Erythroblast (primary cell): Measurements from ENCODE around the gene EIF5A.
A peak's percentile ranks its signal among the peaks of the same experiment; 100 is the strongest.

Experiments
- DNase-seq, 2 experiments: peaks; one replicate each; lab custom pipeline; 2025; lab: John Stamatoyannopoulos, UW
- GATA1 ChIP-seq: IDR thresholded peaks from 2 replicates; pipeline ENCODE4 v1.6.1; 2011; ENCODE audit warnings: low read depth, mild to moderate bottlenecking, control low read depth, low read length, moderate library complexity
- POLR2A ChIP-seq: IDR thresholded peaks from 2 replicates; pipeline ENCODE4 v1.6.1; 2011; ENCODE audit warnings: mild to moderate bottlenecking, low read length

EIF5A gene

DNA sequence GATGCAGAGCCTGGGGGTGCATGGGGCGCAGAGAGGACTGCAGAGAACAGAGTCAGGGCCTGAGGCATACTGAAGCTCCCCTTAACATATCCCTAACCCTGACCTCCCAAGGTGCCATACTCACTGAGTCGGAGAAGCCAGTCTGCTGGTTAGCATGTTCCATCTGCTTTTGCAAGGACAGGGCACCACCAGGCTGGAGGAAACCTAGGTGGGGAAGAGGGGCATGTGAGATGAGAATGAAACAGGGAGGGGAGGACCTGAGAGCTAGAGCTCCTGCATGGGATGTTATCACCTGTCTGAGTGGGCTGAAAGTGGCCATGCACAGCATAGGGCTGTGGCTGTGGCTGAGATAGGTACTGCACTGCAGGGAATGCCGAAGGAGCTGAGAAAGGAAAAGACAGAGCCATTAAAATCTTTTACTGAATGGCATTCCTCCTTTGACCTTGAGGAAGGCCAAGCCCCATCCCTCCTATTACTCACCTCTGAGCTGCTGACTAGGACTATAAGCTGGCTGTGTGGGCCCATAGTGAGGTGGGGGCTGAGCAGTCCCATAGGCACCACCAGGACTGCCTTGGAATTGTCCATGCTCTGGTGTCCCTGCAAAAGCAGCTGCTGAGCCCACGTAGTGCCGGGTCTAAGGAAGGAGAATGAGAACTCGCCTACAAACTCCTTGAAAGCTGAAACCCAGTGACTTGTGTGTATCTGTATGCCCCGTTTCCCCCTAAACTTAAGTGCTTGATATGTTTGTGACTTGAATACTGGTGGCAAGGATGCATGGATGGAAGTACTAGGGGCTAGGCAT, 5.9 kb downstream of the EIF5A start:
- no peak for DNase-seq
- TF ChIP-seq POLR2A: peak; percentile 31
- TF ChIP-seq GATA1: no peak

DNA sequence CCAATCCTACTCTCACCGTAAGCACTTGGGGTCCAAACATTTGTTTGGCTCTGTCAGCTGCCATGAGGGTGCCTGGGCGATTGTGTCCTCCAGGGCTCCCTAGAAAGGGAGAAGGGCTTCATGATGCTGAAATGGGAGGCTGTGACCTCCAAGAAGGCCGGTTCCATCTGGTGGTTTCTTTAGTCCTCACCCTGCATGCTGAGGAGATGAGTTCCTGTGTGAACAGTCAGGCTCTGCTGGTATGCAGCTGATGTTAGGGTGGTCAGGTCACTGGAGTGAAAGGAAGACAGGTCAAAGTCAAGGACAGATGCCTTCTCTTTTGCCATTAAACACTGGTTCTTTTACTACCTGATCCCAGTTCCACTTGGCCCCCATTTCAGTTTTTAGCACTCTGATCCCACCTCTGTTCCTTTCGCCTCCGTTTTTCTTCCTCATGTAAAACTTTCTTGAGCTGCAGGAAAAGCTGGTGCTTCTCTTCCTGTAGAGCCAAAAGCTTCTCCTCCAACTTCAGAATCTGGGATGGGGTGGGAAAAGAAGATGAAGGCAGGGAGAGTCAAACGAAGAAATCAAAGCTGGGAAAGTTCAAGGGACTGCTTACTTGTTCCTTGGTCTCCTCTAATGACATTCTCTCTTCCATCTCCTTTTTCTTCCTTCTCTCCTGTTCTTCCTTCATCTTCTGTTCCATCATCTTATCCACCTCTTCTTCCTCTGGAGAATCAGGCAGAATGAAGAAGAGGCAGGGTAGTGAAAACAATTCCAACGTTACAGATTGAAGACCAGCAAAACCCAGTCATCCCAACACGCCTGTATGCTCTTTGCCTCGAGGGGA, 6.7 kb downstream of the EIF5A start:
- DNase-seq: peak in 1 of 2 experiments; percentile 46
- TF ChIP-seq POLR2A (no peak), GATA1 (no peak)

DNA sequence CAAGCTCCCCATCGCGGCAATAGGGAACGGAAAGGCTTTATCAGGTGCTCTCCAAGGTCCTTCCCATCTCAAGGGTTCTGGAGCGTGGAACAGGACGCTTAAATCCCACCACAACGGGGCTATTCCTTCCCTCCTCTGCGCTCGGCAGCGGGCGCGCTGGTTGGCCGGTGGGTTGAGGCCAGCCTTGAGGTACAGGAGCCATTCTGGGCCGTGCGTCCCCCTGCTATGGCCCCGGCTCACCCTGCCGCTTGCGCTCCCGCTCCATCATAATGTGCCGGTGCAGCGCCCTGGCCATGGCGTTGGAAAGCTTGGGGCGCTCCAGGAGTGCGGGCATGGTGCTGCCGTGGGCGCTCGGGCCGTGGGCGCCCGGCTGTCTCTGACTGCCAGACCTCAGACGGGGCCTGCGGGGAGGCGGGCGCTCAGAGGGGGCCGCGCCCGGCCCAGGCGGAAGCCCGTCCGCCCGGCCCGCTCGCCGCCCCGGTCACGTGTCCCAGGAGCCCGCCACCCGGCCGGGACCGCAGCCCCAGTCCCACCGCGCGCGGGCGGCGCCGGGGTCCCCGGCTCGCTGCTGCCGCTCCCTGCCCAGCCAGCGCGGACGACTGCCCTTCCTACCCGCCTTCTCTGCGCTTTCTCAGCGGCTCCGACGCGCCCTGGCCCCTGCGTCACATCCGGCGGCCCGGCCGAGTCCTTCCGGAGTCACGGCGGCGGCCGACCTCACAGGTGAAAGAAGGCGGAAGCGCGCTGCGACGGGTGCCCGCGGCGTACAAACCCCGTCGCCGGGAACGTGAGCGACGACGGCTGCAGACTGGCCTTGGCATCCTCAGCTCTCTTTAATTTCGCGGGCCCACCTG, 7.5 kb downstream of the EIF5A start, which contains the start of gene GPS2:
Gene GPS2, minus strand, starts transcription at position 642 of the 851 bp plus-strand sequence. Its CDS starts 308 bp downstream, at position 334.
- TF ChIP-seq GATA1 (no peak), POLR2A (peak; percentile 68)
- peak; percentile 92 to 95 for DNase-seq

DNA sequence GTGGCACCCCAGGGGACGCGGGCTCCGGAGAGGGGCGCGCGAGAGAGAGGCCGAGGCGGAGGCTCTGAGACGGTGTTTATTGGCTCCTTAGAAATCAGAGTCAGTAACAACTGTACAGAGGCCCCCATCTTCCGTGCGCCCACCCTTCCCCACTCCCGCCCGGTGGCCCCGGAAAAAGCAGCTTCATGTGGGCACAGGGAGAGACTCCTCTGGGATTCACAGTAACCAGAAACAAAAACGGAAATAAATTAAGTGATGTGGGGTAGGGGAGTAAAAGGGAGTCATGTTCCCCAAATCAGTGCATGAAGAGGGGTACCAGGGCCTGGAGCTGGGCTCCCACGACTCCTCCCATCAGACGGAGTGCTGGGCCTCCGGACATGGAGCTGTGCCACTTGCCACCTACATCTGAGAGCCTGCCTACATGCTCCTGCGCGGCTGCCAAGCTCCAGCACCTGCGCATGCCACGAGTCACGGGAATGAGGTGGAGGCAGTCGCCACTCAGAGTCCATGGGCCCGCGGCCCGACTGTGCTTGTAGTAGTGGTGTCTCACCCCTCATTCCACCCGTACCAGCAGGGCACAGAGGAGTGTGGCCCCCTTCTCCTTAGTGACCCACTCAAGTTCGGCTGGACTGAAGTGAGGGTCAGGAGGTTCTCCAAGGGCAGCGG, 8.3 kb downstream of the EIF5A start:
- no peak for DNase-seq
- peak; percentile 34 for TF ChIP-seq POLR2A
- TF ChIP-seq GATA1: no peak

DNA sequence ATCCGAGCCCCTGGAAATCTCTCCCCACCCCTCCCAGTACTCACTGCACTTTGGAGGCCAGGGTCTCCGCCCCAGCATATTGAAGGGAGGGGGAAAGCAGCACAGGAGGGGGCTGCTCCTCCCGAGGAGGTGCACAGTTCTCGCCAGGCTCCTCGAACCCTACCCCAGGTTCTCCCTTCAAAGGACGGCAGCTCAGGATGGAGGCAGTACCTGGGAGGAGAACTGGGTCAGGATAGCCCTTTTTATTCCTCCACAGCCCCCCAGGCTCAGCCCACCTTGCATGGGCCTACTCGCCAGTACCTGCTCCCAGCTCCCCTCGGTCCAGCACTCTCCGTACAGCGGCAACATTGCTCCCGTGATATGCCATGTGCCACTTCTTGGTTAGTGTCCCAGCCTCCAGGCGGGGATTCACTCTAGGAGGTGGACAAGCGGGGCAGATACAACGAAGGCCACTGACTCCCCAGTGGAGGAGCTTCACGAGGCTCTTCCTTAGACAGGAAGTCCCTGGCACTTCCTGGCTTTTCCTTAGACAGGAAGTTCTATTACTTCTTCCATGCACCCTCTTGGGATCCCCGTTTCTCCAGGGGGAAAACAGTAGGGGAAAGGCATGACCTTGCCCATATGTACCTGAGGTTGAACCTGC, 9.9 kb downstream of the EIF5A start:
- TF ChIP-seq POLR2A: no peak
- no peak for TF ChIP-seq GATA1
- no peak for DNase-seq

DNA sequence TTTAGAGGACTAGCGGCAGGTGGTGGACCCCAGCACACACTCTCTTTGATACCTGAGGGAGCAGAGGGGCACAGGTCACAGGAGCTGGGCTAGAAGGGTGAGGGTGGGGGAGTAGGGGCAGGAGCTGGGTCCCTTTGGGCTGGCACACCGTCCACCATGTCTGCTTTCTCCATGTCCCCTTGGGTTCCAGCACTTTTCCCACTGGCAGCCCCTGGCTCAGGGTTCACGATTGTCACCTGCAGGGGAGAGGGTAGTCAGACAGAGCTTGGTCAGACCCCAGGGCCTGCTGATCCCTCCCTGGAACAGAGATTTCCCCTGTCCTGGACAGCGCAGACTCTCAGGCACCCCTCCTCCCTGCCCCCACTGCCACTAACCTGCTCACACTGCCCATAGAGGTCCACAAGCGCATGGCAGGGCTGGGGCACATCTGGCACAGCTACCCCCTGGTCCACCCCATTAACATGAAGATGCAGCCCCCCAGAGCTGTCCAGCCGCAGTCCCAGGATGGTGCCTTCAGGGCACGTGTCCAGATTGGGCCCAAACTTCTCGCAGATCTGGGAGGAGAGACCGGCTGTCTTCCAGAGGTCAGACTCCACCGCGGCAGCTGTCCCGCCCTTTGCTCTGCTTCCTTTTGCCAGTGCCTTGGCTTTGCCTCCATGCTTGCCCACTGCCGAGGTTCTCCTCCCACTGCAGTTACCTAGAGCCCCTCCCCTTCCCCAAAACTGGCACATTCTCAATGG, 10.9 kb downstream of the EIF5A start:
- no peak for DNase-seq
- TF ChIP-seq POLR2A (no peak), GATA1 (no peak)

DNA sequence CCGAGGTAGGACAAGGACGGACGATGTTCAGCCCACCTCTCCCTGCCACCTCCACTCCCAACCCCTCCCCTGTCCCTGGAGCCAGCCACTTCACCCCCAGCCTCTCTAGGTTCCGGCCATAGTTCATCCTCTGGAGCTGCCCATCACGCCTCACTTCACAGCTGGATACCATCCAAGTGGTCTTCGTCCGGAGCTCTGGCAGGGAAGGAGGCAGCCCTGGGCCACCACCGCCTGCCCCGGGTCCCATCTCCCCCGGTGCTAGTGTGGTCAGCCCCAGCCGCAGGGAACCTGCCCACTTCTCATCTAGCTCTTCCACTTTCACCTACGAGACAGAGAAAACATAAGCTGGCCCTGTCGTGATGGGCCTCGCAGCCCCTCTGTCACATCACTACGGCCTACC, 14.0 kb downstream of the EIF5A start:
- TF ChIP-seq POLR2A (no peak), GATA1 (no peak)
- no peak for DNase-seq

DNA sequence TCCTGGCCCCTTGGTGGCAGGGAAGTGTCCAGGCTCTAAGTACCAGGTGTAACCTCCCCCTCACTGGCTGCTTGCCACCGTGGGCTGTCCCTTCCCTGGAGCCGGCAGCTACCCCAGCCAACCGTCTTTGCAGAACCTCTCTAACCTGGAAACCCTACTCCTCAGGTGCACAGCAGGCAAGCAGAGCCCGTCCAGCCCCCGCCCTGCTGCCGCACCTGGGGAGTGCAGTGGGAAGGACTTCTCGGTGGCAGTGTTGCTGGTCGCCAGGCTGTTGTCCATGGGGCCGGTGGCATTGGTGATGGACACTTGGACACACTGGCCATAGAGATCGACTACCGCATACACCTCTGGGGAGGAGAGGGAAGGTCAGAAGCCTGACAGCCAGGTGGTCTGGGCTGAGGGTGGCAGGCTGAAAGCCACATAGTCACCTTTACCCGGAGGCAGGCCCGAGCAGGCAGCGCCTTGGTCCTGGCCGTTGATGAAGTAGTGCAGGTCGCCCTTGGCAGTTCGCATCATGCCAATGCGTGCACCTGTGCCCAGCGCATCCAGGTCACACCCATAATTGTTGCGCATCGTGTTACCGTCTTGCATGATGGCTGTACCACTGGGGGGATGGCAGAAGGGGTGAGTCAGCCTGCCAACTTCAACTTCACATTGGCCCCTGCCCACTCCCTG, 15.2 kb downstream of the EIF5A start:
- TF ChIP-seq GATA1: no peak
- TF ChIP-seq POLR2A: no peak
- DNase-seq: no peak

DNA sequence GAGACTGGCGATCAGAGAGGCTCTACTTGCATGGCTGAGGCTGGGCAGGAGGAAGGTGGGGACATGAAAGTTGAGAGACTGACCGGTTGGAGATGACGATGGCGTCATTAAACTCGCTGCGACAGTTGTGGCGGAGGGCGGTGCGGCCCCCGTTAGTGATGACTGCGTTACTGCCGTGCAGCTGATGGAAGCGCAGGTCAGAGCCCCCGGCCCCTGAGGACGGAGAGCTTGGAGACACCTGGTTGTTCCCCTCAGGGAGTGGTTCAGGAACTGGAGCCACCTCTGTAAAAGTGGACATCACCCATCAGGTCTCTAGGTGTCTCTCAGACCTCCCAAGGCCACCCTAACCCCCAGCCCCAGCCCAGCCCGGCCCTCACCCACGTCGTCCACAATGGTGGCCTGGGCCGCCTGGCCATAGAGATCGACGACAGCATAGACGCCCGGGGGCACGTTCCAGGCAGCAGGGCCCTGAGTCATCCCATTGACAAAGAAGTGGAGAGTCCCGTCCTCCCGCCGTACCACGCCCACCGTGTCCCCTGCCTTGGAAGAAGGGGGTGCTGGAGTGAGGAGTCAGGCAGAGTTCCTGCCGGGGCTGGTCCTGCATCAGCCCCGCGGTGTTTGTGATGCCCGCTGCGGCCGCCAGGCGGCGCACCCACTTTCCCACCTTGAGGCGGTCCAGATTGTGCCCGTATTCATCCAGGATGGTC, 16.5 kb downstream of the EIF5A start:
- no peak for TF ChIP-seq GATA1
- no peak for TF ChIP-seq POLR2A
- DNase-seq: peak in 1 of 2 experiments; percentile 75

DNA sequence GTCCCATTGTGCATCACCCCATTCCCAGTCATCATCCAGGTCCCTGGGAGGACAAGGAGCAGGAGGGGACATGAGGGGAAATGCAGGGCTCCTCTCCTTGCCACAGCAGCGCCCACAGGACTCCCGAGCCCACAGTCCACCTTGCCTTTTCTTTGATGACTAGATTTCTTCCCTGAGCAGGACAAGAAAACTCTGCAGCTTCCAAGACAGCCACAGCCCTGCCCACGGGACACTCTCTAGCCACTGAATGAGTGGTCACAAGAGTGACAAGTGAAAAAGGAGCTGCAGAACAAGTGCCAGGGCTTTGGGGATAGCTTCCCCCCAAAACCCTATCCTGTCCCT, 17.0 kb downstream of the EIF5A start:
- DNase-seq: no peak
- no peak for TF ChIP-seq GATA1
- TF ChIP-seq POLR2A: no peak

DNA sequence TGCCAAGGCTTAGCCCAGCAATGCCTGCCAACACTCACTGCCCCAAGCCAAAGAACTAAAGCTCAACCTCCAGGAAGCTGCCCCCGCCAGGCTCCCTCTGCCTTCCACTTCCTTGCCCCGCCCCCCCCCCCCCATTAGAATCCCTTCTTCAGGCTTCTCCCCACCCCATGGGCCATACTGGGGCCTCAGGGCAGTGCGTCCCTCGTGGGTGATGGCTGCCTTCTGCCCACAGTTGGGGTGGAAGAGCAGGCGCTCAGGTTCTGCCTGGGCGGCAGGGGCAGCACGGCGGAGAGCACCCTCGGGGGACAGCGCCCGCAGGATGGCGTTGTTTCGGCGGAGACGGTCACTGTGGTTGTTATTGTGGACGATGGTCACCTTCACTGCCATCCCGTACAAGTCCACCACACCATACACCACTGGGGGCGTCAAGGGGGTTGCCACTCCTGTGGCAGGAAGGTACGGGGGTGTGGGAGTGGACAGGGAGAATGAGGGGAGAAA, 17.7 kb downstream of the EIF5A start:
- TF ChIP-seq POLR2A (no peak), GATA1 (no peak)

More for the DNA sequence above, 17.7 kb downstream of the EIF5A start:
- DNase-seq: no peak
